ENCODE data around the gene PRR7. TPM values are rescaled to one million over a fixed set of nuclear protein-coding genes. Genes with fewer than 3 reads are reported as not detected.
A peak's percentile ranks its signal among the peaks of the same experiment; 100 is the strongest.
"Not testable (repeated sequence)": the region's sequence is repeated elsewhere in the genome, so short reads cannot be mapped to it uniquely, and the experiment has no call there.

The PRR7 gene
- 10.9 TPM for polyA plus RNA-seq (2012; ENCODE audit: insufficient read depth, insufficient read length)

- DNase-seq (ENCODE audit: low read depth, low spot score) = peak; percentile 63
- peak within 1 kb of the TSS; percentile 66 for H3K4me3 ChIP-seq (ENCODE audit: low read length)
Measured at GRCh38 chr5:177446200-177447065, at the start of gene PRR7. TSS of gene PRR7 (plus strand) at chr5:177446814. CDS start at chr5:177455068, 8,254 bp downstream.

- DNase-seq (ENCODE audit: low read depth, low spot score) = no peak
- no peak overlapping the region for H3K4me3 ChIP-seq (ENCODE audit: low read length)
Measured at GRCh38 chr5:177397875-177398390, 48.7 kb upstream of the PRR7 start.

- DNase-seq (ENCODE audit: low read depth, low spot score) = no peak
- no peak within 1 kb of the TSS for H3K4me3 ChIP-seq (ENCODE audit: low read length)
Measured at GRCh38 chr5:177399997-177400868, 46.4 kb upstream of the PRR7 start, which contains the start of gene PFN3. TSS of gene PFN3 (minus strand) at chr5:177400661. CDS start at chr5:177400576, 85 bp downstream.

- DNase-seq (ENCODE audit: low read depth, low spot score) = no peak
- peak overlapping the region; percentile 57 for H3K4me3 ChIP-seq (ENCODE audit: low read length)
Measured at GRCh38 chr5:177402271-177403043, 44.2 kb upstream of the PRR7 start.

- peak overlapping the region; percentile 57 for H3K4me3 ChIP-seq (ENCODE audit: low read length)
- no peak for DNase-seq (ENCODE audit: low read depth, low spot score)
Measured at GRCh38 chr5:177403102-177403791, 43.4 kb upstream of the PRR7 start.

GRCh38 chr5:177403792-177404640 is 42.6 kb upstream of the PRR7 start:
- no peak for DNase-seq (ENCODE audit: low read depth, low spot score)
- peak overlapping the region; percentile 57 for H3K4me3 ChIP-seq (ENCODE audit: low read length)

GRCh38 chr5:177404641-177405179 is 41.9 kb upstream of the PRR7 start:
- no peak for DNase-seq (ENCODE audit: low read depth, low spot score)
- peak overlapping the region; percentile 57 for H3K4me3 ChIP-seq (ENCODE audit: low read length)

- H3K4me3 ChIP-seq (ENCODE audit: low read length) = no peak overlapping the region
- no peak for DNase-seq (ENCODE audit: low read depth, low spot score)
Measured at GRCh38 chr5:177405312-177405711, 41.3 kb upstream of the PRR7 start.

GRCh38 chr5:177405805-177406204 is 40.8 kb upstream of the PRR7 start:
- DNase-seq (ENCODE audit: low read depth, low spot score) = no peak
- H3K4me3 ChIP-seq (ENCODE audit: low read length) = no peak overlapping the region

- no peak for DNase-seq (ENCODE audit: low read depth, low spot score)
- no peak within 1 kb of the TSS for H3K4me3 ChIP-seq (ENCODE audit: low read length)
Measured at GRCh38 chr5:177409043-177409801, 37.4 kb upstream of the PRR7 start, which contains the start of gene F12. TSS of gene F12 (minus strand) at chr5:177409564. CDS start at chr5:177409527, 37 bp downstream.

- no peak for DNase-seq (ENCODE audit: low read depth, low spot score)
- no peak overlapping the region for H3K4me3 ChIP-seq (ENCODE audit: low read length)
Measured at GRCh38 chr5:177410575-177410974, 36.0 kb upstream of the PRR7 start.

- DNase-seq (ENCODE audit: low read depth, low spot score) = no peak
- H3K4me3 ChIP-seq (ENCODE audit: low read length) = no peak overlapping the region
Measured at GRCh38 chr5:177412603-177413233, 33.9 kb upstream of the PRR7 start.

- no peak for DNase-seq (ENCODE audit: low read depth, low spot score)
- no peak overlapping the region for H3K4me3 ChIP-seq (ENCODE audit: low read length)
Measured at GRCh38 chr5:177414481-177414880, 32.1 kb upstream of the PRR7 start.

GRCh38 chr5:177417081-177417480 is 29.5 kb upstream of the PRR7 start:
- not testable (repeated sequence) for H3K4me3 ChIP-seq (ENCODE audit: low read length); DNase-seq (ENCODE audit: low read depth, low spot score)

- no peak overlapping the region for H3K4me3 ChIP-seq (ENCODE audit: low read length)
- no peak for DNase-seq (ENCODE audit: low read depth, low spot score)
Measured at GRCh38 chr5:177419046-177419445, 27.6 kb upstream of the PRR7 start.

GRCh38 chr5:177420472-177420871 is 26.1 kb upstream of the PRR7 start:
- H3K4me3 ChIP-seq (ENCODE audit: low read length); DNase-seq (ENCODE audit: low read depth, low spot score): not testable (repeated sequence)

All from Jurkat, Clone E6-1 (cell line).